NCI-H2081 (cell line): ENCODE data around the gene GUCD1.

Experiments used
- DNase-seq, 2 experiments: peaks; one replicate each; lab custom pipeline; 2025; lab: John Stamatoyannopoulos, UW

GUCD1 gene

GRCh38 chr22:24590596-24591173 is 35.7 kb upstream of the GUCD1 start:
- DNase-seq = no peak

GRCh38 chr22:24589518-24590030 is 34.6 kb upstream of the GUCD1 start:
- no peak for DNase-seq

- no peak for DNase-seq
Observed at GRCh38 chr22:24588757-24589481, 34.0 kb upstream of the GUCD1 start.

- DNase-seq = no peak
Observed at GRCh38 chr22:24588381-24588756, 33.4 kb upstream of the GUCD1 start.

GRCh38 chr22:24587948-24588347 is 33.0 kb upstream of the GUCD1 start:
- DNase-seq = no peak

- DNase-seq = no peak
Observed at GRCh38 chr22:24587251-24587650, 32.3 kb upstream of the GUCD1 start.

GRCh38 chr22:24585927-24586546 is 31.1 kb upstream of the GUCD1 start:
- DNase-seq = no peak

- no peak for DNase-seq
Observed at GRCh38 chr22:24585461-24585860, 30.5 kb upstream of the GUCD1 start.

GRCh38 chr22:24584871-24585411 is 30.0 kb upstream of the GUCD1 start:
- no peak for DNase-seq

GRCh38 chr22:24584166-24584790 is 29.3 kb upstream of the GUCD1 start:
- no peak for DNase-seq

- DNase-seq = peak; percentile 37 to 70
Observed at GRCh38 chr22:24583221-24584165, 28.6 kb upstream of the GUCD1 start.

- DNase-seq = no peak
Observed at GRCh38 chr22:24582056-24582814, 27.3 kb upstream of the GUCD1 start.

GRCh38 chr22:24580276-24580675 is 25.3 kb upstream of the GUCD1 start:
- no peak for DNase-seq

- DNase-seq = no peak
Observed at GRCh38 chr22:24579258-24579601, 24.3 kb upstream of the GUCD1 start.

- DNase-seq = no peak
Observed at GRCh38 chr22:24578355-24579257, 23.7 kb upstream of the GUCD1 start.

- DNase-seq = no peak
Observed at GRCh38 chr22:24576778-24577177, 21.8 kb upstream of the GUCD1 start.

- DNase-seq = no peak
Observed at GRCh38 chr22:24571266-24571665, 16.3 kb upstream of the GUCD1 start.

- no peak for DNase-seq
Observed at GRCh38 chr22:24567668-24568067, 12.7 kb upstream of the GUCD1 start.

GRCh38 chr22:24566899-24567511 is 12.1 kb upstream of the GUCD1 start:
- DNase-seq = no peak
